NCI-H2227 treated with DMSO at 0.1 percent for 48 hours (cell line): ENCODE measurements around the gene PPP1R9A.

ENCODE experiments used
- DNase-seq: peaks from one replicate; lab custom pipeline; 2025; lab: John Stamatoyannopoulos, UW

The PPP1R9A gene

DNA sequence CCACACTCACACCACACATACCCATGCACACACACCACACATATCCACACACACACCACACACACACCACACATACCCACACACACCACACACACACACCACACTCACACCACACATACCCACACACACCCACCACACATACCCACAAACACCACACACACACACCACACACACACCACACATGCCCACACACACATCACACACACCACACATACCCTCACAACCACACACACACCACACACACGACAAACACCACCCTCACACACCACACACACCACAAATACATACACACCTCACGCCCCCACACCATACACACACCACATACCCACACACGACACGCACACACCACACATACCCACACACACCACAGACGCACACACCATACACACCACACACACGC is 297.2 kb downstream of the PPP1R9A start:
- DNase-seq = no peak

DNA sequence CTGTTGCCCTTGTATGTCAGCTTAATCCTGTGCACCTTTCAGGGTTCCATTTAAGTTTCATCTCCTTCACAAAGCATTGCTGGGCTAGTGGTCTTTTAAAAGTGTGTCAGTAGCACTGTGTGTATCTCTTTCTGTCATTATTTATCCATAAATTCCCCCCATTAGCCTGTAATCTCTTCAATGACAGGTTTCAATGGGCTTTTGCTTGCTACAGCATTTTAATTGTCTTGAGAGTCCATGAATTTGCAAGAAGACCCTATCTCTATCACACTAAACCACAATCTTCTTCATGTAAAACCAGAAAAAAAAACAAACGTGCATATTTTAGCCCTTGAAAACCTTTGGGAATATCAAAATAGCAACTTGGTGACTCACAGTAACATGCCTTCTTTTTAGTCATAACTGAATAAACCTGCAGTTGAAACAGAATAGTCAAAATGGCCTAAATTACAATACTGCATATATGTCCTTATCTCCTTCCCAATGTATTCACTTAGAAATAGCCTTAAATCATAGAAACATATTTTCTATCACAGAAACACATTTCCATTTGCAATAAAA is 298.4 kb downstream of the PPP1R9A start:
- no peak for DNase-seq

DNA sequence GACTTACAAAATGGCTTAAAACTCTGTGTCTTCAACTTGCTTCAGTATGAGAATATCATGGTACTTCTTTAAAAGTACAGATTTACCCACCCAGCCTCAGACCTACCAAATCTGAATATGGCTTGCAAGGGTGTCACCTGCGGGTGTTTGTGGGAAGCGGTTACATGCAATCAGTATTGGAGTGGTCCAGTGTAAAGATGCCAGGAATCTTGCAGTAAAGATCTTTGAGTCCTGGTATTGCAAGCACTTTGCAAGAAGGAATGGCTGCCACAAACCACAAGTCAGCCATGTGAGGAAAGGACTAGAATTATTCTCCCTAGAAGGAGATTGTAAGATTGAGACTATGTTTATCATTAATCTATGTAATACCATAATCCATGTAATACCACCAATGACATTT is 301.9 kb downstream of the PPP1R9A start:
- DNase-seq = no peak

DNA sequence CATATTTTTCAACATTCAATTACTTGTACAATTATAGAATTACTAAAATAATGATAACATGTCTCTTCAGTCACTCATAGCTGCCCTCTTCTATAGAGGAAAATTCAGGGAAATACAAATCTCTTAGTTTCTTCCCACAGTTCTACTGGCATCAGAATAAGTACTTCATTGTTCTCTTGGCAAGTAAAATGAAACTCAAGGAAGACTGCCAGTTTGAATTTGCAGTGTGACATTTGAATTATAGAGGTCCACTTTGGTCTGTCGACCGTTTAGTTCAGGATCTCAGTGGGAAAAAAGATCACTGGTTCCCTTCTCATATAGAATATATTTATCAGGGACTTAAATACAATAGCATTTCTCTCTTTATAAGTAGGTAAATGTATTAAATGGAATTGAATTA is 302.4 kb downstream of the PPP1R9A start:
- DNase-seq = no peak

DNA sequence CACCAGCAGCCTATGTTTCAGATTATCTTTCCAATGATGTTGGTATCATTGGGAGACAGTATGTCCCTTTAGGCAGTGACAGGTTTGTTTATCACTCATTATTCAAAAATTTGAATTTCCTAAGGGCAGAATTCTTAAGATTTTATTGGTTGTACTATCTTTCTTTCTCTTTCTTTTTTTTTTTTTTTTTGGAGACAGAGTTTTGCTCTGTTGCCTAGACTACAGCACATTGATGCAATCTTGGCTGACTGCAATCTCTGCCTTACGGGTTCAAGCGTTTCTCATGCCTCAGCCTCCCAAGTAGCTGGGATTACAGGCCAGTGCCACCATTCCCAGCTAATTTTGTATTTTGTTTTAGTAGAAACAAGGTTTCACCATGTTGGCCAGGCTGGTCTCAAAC is 305.8 kb downstream of the PPP1R9A start:
- no peak for DNase-seq

DNA sequence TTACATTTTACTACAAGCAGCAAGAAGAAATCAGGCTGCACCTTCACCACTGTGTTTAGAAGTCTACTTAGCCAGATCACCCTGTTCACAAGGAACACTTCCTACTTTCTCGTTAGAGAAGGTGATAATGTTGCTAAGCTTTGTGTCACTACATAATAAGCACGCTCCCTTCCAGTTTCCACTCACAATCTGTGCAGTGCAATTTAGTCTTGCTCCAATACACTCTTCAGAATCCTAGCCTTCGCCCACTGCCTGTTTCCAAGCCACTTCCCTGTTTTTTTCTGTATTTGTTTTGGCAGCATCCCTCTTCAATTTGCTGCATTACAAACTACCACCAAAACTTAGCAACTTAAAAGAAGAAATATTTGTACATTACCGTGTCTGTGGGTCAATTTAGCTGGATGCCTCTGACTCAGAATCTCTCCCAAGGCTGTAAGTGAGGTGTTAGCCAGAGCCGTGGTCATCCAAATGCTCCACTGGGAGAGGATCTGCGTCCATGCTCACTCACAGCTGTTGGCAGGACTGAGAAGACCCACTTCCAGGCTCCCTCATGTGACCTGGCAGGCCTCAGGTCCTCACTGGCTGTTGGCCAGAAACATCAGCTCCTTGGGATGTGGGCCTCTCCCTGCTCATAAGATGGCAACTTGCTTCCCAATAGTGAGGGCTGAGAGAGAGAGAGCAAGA is 306.6 kb downstream of the PPP1R9A start:
- no peak for DNase-seq

DNA sequence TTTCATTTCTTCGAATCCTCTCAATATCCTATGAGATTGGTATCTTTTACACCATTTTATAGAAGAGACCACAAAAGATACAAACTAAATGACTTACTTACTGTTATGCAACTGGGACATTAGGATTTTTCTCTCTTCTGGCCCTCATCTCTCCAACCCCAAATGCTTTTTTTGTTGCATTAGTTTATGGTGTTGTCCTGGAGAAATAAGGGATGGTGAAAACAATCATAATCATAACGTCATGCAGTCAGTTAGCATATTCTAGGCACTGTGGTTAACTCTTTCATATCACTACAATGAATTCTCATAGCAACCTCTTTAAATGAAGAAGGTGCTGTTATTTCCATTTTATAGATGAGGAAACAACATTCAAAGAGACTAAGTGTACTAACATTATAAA is 312.3 kb downstream of the PPP1R9A start:
- no peak for DNase-seq

DNA sequence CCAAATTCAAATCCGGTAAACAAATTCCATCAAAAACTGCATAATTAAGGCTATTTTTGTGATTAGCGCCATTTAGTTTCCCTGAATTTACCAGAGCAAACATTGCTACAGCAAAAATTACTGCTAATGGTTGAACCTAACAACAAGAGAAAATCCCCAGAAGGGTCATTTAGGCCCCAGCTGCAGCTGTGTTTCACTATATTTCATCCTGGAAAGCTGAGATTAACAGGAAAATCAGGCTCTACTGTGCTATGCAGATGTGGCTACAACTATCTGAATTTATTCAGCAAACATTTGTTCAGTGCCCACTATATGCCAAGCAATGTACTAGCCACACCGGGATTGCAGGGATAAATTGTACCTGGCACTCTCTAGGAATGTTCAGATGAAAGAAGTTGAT is 312.9 kb downstream of the PPP1R9A start:
- DNase-seq = no peak

DNA sequence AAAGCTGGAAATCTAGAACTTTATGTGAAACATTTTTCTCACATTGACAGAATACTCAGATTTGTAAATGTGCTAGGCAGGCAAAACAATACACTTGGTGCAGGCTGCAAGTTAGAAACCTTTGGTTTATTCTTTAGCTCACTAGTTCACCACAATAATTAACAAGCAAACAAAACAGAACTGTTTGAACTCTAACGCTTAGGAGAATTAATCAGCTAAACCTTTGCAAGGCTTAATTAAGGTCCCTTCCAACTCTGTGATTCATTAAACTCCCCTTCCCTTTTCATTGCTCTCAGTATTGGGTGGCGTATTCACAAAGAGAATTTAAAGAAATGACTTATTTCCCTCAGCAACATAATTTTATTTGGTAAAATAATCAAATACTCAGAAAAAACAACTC is 317.9 kb downstream of the PPP1R9A start:
- DNase-seq = no peak

DNA sequence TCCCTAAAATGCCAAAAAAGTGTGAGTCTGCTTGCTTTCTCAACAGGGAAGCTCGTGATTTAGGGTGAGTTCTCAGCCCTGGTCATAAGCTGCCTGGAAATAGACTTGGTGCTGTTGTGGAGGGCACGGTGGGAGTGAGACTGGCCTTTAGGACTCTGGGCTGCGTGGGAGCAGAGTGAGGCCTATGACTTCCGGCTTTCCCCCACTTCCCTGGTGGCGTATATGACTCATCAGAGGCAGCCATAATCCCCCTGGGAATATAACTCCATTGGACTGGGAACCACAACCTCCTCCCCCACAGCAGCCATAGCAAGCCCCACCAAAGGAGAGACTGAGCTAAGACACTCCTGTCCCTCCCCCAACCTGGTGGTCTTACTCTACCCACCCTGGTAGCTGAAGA is 321.9 kb downstream of the PPP1R9A start:
- no peak for DNase-seq

DNA sequence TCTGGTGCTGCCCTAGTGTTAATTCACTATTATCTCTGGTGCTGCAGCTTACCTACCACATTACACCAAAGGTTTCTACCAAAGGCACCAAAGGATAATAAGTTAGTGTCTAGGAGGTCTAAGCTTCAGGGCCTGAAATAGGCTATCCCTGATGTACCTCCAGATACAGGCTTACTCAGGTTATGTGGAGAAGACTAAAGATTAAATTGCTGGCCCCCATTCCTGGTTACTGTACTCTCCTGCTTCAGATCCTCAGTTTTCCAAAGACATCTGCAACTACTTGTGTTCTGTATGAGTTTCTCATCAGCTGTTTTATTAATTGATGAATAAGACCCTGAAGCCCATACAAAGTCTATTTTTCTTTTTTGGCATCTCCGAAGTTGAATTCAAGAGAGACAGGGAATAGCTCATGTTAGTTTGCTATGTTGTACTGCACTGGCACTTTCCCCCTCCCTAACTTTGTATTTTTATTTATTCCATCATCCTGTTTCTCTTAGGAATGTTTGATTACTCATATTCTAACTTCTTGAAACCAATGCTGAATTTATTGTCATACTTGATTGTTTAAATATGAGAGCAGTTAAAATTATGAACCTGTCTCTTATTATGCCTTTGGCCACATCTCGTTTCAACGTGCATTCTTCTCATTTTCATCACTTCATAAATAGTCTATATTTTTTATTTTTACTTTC is 331.0 kb downstream of the PPP1R9A start:
- no peak for DNase-seq

DNA sequence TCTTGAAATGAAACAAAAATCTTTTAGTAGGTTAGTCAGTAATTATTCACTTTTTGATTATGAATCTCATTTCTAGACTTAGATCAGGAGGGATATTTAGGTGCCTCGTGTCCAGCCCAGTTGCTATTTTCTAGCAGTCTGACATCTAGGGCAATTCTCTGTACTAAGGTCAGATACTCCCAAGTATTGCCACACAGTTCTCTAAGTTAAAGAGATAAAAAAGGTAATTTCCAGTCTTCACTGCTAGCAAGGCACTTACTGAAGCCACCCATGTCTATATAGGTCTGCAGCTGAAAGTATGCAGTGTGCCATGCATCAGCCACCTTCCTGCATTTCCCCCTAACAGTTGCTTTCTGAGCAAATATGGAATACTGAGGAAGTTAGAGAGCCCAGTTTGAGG is 333.5 kb downstream of the PPP1R9A start:
- no peak for DNase-seq

DNA sequence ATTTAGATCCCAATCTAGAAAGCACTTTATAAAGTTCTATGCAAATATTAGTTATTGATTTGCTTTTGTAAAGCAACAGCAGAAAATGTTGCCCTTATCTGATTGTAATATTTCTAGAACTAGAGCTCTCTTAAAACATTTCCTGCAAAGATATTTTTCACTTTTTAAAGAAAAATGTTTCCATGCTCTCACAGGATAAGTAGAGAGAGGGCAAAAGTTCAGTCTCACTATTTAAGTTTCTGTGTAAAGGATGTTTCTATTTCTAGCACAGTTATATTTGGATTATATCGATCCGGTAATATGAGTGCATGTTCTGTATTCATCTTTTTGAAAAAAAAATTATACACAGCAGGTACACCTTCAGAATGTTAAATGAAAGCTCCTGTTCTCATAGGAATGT is 334.9 kb downstream of the PPP1R9A start:
- no peak for DNase-seq

DNA sequence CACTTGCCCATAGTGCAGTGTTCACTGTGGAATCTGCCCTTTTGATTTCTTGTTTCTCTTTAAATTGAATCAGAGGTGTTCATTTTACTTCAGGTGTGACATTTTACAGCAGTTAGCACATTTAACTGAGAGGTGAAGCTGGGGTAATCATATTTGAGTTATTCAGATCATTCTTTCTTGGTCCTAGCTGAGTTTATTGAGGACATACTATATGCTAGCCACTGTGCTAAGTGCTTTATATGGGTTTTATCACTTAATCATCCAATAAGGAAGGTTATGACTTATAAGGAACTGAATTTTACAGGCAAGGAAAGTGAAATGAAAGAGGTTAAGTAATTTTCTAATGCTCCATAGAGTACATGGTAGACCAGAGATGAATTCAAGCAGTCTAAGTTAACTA is 337.2 kb downstream of the PPP1R9A start:
- no peak for DNase-seq

DNA sequence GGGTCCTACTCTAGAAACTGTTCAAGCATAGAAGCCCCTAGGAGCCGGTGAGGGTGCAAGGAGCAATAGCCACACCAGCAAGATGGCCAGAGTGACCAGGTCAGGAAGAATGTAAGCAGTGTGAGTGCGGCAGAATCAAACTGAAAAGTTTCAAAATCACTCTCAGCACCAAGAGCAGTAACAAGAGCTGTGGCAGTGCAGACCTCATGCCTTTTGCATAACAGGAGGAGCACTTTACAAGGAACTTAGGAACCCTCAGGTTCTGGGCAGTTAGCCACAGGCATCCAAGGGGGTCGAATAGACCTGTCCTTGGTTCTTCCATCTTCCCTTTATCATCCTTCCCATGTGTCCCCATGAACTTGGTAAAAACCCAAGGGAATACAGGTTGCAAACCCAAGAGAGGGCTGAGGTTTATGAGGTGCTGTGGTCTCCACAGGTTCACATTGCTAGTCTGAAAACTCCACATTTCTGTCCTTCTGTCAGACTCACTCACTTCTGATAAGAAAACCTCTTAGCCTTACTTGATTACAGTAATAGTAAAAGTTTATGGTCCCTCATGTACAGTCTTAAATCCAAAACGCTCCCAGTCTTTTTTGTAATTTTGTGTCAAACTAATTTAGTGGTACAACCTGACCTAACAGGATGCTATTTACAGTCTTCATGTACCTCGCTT is 338.6 kb downstream of the PPP1R9A start:
- DNase-seq = no peak

DNA sequence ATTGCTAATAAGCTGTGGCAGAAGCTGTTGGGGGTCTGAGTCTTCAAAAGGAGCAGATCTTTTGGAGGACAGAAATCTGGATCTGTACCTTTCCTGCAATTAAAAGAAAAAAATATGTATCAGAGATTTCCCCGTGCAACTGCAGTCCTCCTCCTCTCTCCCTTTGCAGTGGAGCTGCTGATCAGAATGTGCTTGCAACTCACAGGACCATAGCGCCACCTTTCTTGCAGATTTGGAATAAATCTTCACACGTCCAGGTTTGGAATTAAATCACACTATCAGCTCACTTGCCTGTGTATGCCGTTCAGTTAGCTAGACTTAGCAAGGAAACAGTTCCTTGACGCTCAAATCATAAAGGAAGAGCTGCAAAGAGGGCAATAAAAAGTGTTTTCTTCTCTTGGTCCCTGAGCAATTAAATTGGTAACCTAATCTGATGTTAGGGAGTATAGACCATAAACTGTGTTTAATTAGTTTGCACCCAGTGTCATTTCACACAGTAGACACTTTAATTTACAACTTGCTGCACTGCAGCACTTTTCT is 339.5 kb downstream of the PPP1R9A start:
- DNase-seq = peak; percentile 89

DNA sequence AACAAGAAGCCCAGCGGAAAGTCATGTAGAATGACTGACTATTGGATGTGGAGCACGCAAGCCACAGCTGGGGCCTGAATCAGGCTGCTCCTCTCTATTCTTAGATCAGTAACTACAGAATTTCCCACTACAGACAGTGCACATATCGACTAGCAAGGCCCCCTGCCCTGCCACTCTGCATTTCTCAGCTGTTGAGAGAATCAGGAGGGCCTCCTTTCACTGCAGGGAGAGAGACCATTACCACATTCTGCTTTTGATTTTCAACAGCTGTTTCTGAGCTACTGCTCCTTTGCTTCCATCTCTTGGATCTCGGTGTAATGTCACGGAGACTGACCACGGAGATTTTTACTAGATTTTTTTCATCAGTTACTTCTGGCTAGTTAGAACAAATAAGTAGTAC is 343.2 kb downstream of the PPP1R9A start:
- DNase-seq = no peak

DNA sequence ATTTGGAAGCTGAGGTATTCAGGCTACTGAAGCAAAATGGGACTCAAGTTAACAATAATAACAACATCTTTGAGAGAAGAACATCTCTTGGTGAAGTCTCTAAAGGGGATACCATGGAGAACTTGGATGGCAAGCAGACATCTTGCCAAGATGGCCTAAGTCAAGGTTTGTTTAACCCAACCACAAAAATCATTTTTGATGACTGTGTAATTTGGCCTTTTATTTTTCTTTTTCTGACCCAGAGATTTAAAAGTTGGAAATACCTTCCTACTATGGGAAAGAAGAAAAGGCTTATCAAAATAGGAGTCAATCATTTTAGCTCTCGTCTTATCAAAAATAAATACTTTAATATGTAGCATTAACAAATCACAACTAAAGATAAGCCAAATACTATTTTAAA is 344.6 kb downstream of the PPP1R9A start:
- no peak for DNase-seq

DNA sequence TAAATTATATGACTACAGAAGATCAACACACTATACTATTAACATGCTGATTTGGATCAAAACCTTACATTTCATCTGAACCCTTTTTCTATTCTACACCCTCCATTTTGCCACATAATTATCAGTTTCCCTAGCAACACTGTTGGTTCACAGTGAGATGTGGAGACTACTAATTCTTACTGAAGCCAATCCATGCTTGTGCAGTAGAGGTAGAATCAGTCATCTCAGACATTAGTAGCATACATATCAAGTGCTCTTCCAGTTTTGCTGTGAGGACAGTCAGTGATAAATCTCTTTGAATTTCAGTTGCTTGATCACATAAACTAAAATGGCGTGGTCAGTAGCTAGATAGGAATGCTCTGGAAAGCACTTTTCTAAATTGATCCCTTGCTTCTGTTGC is 346.6 kb downstream of the PPP1R9A start:
- peak; percentile 26 for DNase-seq

DNA sequence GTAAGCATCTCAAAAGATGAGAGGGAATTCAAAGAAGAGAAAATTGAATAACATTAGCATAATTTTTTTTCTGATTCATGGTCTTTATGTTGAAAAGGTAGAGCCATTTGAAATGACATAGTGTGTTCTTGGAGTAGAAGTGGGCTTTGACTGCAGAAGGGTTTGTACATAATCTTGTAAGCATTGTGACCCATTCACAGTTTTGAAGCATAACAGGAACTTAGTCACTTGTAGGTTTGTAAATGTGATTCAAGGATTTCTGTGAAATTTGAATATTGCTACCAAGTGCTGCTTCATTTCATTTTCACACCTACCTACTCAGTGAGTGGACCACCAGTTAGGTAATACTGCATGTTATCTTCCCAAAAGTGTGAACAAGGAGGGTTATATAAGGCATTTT is 348.3 kb downstream of the PPP1R9A start:
- no peak for DNase-seq

DNA sequence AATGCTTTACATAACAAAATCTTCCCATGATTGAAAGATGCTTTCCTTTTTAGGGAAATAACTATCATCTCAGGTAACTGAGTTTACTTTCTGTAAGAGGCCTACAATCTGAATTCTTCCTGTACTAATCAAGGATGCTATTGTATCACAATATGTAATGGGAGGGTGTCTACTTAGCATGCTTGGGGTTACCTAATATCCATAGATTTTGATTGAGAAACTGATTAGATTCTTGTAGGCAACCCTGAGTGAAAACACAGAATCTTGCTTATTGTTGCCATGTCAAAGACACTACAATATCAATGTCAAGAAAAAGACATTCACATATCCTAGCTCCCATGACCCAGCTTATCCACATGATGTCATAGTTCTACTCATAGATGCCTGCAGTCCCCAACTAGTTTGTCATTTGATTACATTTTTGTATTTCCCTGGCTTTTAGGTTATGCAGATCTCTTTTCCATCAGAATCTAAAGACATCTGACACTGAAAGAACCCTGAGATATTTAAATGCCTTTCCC is 354.6 kb downstream of the PPP1R9A start:
- DNase-seq = no peak

DNA sequence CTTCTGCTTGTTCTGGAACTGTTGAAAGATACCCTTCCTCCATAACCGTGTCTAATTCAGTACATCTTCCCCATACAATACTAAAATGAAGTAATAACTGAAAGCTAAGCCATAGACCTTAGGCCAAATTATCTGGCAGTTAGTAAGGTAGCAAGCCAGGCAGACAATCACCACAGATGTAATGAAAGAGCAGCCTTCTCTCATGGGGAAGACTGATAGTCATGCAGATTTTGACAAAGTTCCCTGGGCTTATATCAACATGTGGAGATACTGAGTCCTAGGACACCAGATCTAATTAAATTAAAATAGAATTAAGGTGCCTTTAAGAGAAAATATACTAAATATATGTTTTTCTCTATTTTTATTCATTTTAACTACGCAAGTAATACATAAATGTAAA is 355.5 kb downstream of the PPP1R9A start:
- DNase-seq = no peak
